Fibroblast of the aortic adventitia (primary cell): ENCODE data around the gene MYH10. TPM values are rescaled to one million over a fixed set of nuclear protein-coding genes. Genes with fewer than 3 reads are reported as not detected.

Experiments used
- DNase-seq: peaks from one replicate; pipeline ENCODE4 v3.0.0-alpha.2; 2010; ENCODE audit warnings: low read depth
- H3K4me3 ChIP-seq: 2 replicates; pipeline ENCODE4 v1.5.1; 2011; ENCODE audit warnings: low read depth, mild to moderate bottlenecking, control low read depth, low read length, moderate library complexity
- total RNA-seq: library from RNA; depleted of rRNA; stranded (reverse); fragments of >200 nt; gene quantifications from 2 replicates; pipeline ENCODE4 v1.2.3, GENCODE V29; 2012; ENCODE audit warnings: low replicate concordance
- TF ChIP-seq, protein P1 (sequence below): IDR thresholded peaks from 2 replicates; pipeline ENCODE4 v1.5.1; 2011; ENCODE audit warnings: mild to moderate bottlenecking, low read length, control low read depth, inconsistent platforms; ENCODE audit not compliant: insufficient read depth

MYH10 gene
- total RNA-seq, 1 donor: 85.7 TPM

DNA sequence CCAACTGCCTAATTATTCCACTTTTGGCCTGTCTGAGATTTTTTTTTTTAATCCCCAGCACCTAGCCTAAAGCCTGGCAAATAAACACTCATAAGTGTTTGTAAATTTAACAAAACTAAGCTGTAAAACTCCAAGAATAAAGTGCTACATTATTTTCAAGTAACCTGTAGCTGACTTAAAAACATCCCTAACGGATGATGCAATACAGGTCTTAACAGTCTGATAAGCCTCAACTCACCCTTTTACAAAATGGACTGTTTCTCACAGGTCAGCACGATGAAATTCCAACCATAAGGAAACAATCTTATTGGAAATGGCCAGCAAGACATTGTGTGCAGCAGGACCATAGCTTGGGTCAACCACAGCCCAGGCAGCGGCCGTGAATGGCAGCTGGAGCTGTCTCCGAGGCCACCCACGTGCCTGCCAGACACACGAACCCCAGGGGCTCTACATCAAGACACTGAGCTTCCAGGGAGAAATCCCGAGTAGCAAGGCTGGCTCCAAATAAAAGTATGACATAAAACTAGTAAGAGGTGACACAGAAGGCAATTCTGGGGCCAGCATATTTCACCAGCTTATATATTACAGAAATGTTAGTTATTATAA is 135.9 kb downstream of the MYH10 start:
- no peak for DNase-seq
- H3K4me3 ChIP-seq: no peak overlapping the region
- TF ChIP-seq, protein P1, sequence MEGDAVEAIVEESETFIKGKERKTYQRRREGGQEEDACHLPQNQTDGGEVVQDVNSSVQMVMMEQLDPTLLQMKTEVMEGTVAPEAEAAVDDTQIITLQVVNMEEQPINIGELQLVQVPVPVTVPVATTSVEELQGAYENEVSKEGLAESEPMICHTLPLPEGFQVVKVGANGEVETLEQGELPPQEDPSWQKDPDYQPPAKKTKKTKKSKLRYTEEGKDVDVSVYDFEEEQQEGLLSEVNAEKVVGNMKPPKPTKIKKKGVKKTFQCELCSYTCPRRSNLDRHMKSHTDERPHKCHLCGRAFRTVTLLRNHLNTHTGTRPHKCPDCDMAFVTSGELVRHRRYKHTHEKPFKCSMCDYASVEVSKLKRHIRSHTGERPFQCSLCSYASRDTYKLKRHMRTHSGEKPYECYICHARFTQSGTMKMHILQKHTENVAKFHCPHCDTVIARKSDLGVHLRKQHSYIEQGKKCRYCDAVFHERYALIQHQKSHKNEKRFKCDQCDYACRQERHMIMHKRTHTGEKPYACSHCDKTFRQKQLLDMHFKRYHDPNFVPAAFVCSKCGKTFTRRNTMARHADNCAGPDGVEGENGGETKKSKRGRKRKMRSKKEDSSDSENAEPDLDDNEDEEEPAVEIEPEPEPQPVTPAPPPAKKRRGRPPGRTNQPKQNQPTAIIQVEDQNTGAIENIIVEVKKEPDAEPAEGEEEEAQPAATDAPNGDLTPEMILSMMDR: no peak

DNA sequence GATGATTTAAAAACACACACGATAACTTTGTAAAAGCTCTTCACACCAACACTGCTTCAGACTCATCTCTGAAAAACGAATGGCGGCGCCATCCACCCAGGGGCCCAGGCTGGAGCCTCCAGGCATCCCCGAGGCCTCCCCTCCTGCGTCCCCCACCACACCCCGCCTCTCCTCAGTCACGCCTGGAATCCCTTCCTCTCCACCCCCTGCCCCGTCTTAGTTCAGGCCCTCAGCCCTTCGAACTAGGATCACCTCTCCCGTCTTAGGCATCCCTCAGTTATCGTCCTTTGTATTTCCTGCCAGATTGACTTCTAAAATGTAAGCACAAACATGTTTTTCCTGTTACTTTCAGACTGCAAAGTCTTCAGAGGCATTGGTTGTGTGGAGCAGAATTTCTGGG is 136.5 kb downstream of the MYH10 start:
- no peak overlapping the region for H3K4me3 ChIP-seq
- TF ChIP-seq, protein P1: no peak
- no peak for DNase-seq

DNA sequence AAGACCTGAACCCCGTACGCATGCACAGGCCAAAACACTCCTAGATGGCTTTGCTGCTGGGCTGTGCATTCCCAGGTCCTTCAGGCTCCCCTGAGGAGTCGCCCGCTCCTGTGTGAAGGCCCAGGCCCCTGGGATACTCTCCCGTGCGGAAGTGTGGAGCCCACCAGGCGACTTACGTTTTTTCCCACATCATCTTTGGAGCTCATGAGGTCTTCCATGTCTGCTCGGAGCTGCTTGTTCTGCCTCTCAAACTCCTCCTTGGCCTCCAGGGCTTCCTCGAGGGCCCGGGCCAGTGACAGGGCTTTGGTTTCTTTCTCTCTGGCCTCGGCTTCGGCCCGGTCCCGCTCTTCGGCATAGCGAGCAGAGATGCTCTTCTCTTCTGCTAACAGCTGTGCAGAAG is 138.4 kb downstream of the MYH10 start:
- DNase-seq: no peak
- TF ChIP-seq, protein P1: no peak
- H3K4me3 ChIP-seq: no peak overlapping the region

DNA sequence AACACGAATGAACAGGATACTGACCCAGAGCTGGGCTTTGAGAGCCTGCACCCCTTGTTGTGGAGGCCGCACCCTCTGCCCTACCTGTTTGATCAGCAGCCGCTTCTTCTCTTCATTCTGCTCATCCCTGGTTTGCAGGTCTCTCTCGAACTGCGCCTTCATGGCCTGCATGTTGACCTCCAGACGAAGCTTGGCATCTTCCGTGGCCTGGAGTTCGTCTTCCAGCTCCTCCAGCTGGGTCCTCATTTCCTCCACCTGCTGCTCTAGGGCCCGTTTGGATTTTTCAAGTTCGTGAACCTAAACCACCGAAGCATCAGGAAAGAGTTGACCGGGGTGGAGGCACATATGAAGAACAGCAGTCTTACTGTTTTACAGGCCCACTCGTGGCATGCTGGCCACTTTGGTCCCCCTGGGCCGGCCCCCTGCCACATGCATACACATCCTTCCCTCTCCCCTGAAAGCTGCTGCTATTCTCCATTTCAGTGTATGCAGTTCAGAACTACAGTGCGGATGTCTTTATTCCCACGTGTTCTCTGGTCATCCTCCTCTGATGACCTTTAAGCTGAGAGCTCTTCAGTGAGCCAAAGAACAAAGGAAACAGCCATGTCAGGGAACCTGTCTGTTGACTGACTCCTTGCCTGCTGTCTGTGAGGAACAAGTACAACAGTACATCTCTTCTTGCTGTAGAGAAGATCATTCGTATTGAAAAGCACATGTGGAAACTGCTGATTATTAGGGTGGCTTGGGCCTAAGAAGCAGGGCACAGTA is 140.1 kb downstream of the MYH10 start:
- TF ChIP-seq, protein P1: no peak
- no peak for DNase-seq
- no peak overlapping the region for H3K4me3 ChIP-seq

DNA sequence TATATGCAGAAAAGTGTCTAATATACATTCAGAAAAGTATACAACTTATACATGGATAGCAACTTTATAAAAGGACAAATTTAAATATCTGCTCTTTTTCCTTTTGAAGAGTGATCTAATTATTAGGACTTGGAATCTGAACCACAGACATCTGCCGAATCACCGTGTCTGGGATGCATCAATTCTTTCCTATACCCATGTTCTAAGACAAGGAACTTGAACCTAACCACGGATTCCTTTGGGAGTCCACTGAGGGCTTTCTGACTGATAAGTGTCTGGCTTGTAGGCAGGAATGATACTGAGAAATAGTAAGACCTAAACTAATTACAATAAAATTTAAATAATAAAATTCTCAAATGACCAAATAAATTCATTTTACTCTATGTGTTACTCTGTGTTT is 140.7 kb downstream of the MYH10 start:
- no peak for DNase-seq
- no peak overlapping the region for H3K4me3 ChIP-seq
- TF ChIP-seq, protein P1: no peak

DNA sequence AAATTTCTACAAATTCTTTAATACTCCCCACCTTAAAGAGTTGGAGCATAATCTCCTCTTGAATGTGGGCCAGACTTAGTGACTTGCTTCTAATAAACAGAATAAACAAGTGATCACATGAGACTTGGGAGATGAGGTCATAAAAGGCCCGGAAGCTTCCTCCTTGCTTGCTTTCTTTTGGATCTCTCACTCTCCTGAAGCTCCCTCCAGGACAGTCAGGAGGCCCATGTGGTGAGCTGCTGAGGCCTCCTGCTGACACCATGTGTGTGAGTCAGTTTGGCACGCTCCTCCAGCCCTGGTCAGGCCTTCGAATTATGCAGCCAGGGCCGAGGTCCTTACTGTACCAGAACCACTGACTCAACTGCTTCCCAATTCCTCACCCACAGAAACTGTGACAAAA is 141.6 kb downstream of the MYH10 start:
- TF ChIP-seq, protein P1: no peak
- H3K4me3 ChIP-seq: no peak overlapping the region
- peak; percentile 95 for DNase-seq
